ENCODE results near the gene DUS3L.

DUS3L gene

GRCh38 chr19:5823579-5824281, 32.8 kb upstream of the DUS3L start:
- H3K23ac ChIP-seq (ENCODE audit: low read length), result no peak overlapping the region
- H3K56ac ChIP-seq (ENCODE audit: low read length), result no peak overlapping the region
- H3K27ac ChIP-seq (ENCODE audit: low read depth, low read length), result no peak overlapping the region
- H2BK5ac ChIP-seq (ENCODE audit: low read length), result no peak overlapping the region
- H3K4me3 ChIP-seq (ENCODE audit: low read length), result no peak overlapping the region
- H2BK15ac ChIP-seq (replicated peaks; ENCODE audit: low read depth), result no peak overlapping the region
- H3K9ac ChIP-seq (ENCODE audit: low read length), result no peak overlapping the region
- no peak overlapping the region for H4K8ac ChIP-seq (ENCODE audit: low read depth, low read length)
- H2AK5ac ChIP-seq (ENCODE audit: low read length), result no peak overlapping the region
- no peak overlapping the region for H3K18ac ChIP-seq (ENCODE audit: low read length)
- H3K36me3 ChIP-seq (ENCODE audit: control insufficient read depth, insufficient read depth, low read length), result no peaks in the 10 kb centered on the region
- WGBS (ENCODE audit: extremely low coverage, insufficient coverage, low lambda C conversion rate), result no CpG with 5 or more reads among the region's 30 CpGs
- H3K79me2 ChIP-seq (ENCODE audit: control insufficient read depth, insufficient read depth, low read length), result no peaks in the 10 kb centered on the region
- peak; percentile 47 for DNase-seq
- no peak overlapping the region for H3K4ac ChIP-seq (ENCODE audit: low read depth, low read length)
- H3K4me2 ChIP-seq (ENCODE audit: low read length), result no peak overlapping the region
- H3K4me1 ChIP-seq (ENCODE audit: control insufficient read depth, low read depth, low read length), result peaks cover 2% of the 10 kb centered on the region
- H4K5ac ChIP-seq (ENCODE audit: low read length), result no peak overlapping the region
- no peaks in the 10 kb centered on the region for H3K79me1 ChIP-seq (ENCODE audit: low read length)
- H3K27me3 ChIP-seq (ENCODE audit: insufficient read depth, low read length, poor library complexity), result no peaks in the 10 kb centered on the region
- H2BK120ac ChIP-seq (ENCODE audit: low read depth, low read length), result no peak overlapping the region

GRCh38 chr19:5822181-5822844, 31.4 kb upstream of the DUS3L start:
- Histone ChIP-seq H3K18ac (ENCODE audit: low read length) (no peak overlapping the region), H4K8ac (ENCODE audit: low read depth, low read length) (no peak overlapping the region), H3K27ac (ENCODE audit: low read depth, low read length) (no peak overlapping the region), H2BK120ac (ENCODE audit: low read depth, low read length) (no peak overlapping the region), H4K5ac (ENCODE audit: low read length) (no peak overlapping the region), H3K79me2 (ENCODE audit: control insufficient read depth, insufficient read depth, low read length) (no peaks in the 10 kb centered on the region), H3K56ac (ENCODE audit: low read length) (no peak overlapping the region), H3K4me2 (ENCODE audit: low read length) (no peak overlapping the region), H3K23ac (ENCODE audit: low read length) (no peak overlapping the region), H3K36me3 (ENCODE audit: control insufficient read depth, insufficient read depth, low read length) (no peaks in the 10 kb centered on the region), H3K79me1 (ENCODE audit: low read length) (no peaks in the 10 kb centered on the region), H3K9ac (ENCODE audit: low read length) (no peak overlapping the region), H3K4me1 (ENCODE audit: control insufficient read depth, low read depth, low read length) (no peaks in the 10 kb centered on the region), H3K4ac (ENCODE audit: low read depth, low read length) (no peak overlapping the region), H2BK15ac (replicated peaks; ENCODE audit: low read depth) (no peak overlapping the region), H3K4me3 (ENCODE audit: low read length) (no peak overlapping the region), H3K27me3 (ENCODE audit: insufficient read depth, low read length, poor library complexity) (no peaks in the 10 kb centered on the region), H2BK5ac (ENCODE audit: low read length) (no peak overlapping the region), H2AK5ac (ENCODE audit: low read length) (no peak overlapping the region)
- no peak for DNase-seq
- WGBS (ENCODE audit: extremely low coverage, insufficient coverage, low lambda C conversion rate), result no CpG with 5 or more reads among the region's 30 CpGs

- Histone ChIP-seq H4K5ac (ENCODE audit: low read length) (no peak overlapping the region), H3K4me1 (ENCODE audit: control insufficient read depth, low read depth, low read length) (no peaks in the 10 kb centered on the region), H2BK15ac (replicated peaks; ENCODE audit: low read depth) (no peak overlapping the region), H3K27me3 (ENCODE audit: insufficient read depth, low read length, poor library complexity) (no peaks in the 10 kb centered on the region), H3K79me1 (ENCODE audit: low read length) (no peaks in the 10 kb centered on the region), H3K4me2 (ENCODE audit: low read length) (no peak overlapping the region), H2AK5ac (ENCODE audit: low read length) (no peak overlapping the region), H3K36me3 (ENCODE audit: control insufficient read depth, insufficient read depth, low read length) (no peaks in the 10 kb centered on the region), H3K23ac (ENCODE audit: low read length) (no peak overlapping the region), H3K4ac (ENCODE audit: low read depth, low read length) (no peak overlapping the region), H2BK120ac (ENCODE audit: low read depth, low read length) (no peak overlapping the region), H4K8ac (ENCODE audit: low read depth, low read length) (no peak overlapping the region), H3K27ac (ENCODE audit: low read depth, low read length) (no peak overlapping the region), H3K56ac (ENCODE audit: low read length) (no peak overlapping the region), H3K79me2 (ENCODE audit: control insufficient read depth, insufficient read depth, low read length) (no peaks in the 10 kb centered on the region), H3K4me3 (ENCODE audit: low read length) (no peak overlapping the region), H3K9ac (ENCODE audit: low read length) (no peak overlapping the region), H3K18ac (ENCODE audit: low read length) (no peak overlapping the region), H2BK5ac (ENCODE audit: low read length) (no peak overlapping the region)
- no CpG with 5 or more reads among the region's 8 CpGs for WGBS (ENCODE audit: extremely low coverage, insufficient coverage, low lambda C conversion rate)
- DNase-seq, result no peak
Measured at GRCh38 chr19:5821521-5822180, 30.7 kb upstream of the DUS3L start.

GRCh38 chr19:5820785-5821184, 29.8 kb upstream of the DUS3L start:
- DNase-seq, result no peak
- no peak overlapping the region for H2BK120ac ChIP-seq (ENCODE audit: low read depth, low read length)
- no peaks in the 10 kb centered on the region for H3K36me3 ChIP-seq (ENCODE audit: control insufficient read depth, insufficient read depth, low read length)
- H3K79me1 ChIP-seq (ENCODE audit: low read length), result no peaks in the 10 kb centered on the region
- no peak overlapping the region for H2BK15ac ChIP-seq (replicated peaks; ENCODE audit: low read depth)
- H4K5ac ChIP-seq (ENCODE audit: low read length), result no peak overlapping the region
- H3K4me1 ChIP-seq (ENCODE audit: control insufficient read depth, low read depth, low read length), result no peaks in the 10 kb centered on the region
- no peak overlapping the region for H3K9ac ChIP-seq (ENCODE audit: low read length)
- H3K27ac ChIP-seq (ENCODE audit: low read depth, low read length), result no peak overlapping the region
- H2BK5ac ChIP-seq (ENCODE audit: low read length), result no peak overlapping the region
- H4K8ac ChIP-seq (ENCODE audit: low read depth, low read length), result no peak overlapping the region
- H3K27me3 ChIP-seq (ENCODE audit: insufficient read depth, low read length, poor library complexity), result no peaks in the 10 kb centered on the region
- H3K4ac ChIP-seq (ENCODE audit: low read depth, low read length), result no peak overlapping the region
- no CpG with 5 or more reads among the region's 6 CpGs for WGBS (ENCODE audit: extremely low coverage, insufficient coverage, low lambda C conversion rate)
- no peak overlapping the region for H2AK5ac ChIP-seq (ENCODE audit: low read length)
- no peak overlapping the region for H3K23ac ChIP-seq (ENCODE audit: low read length)
- no peak overlapping the region for H3K4me3 ChIP-seq (ENCODE audit: low read length)
- no peak overlapping the region for H3K4me2 ChIP-seq (ENCODE audit: low read length)
- no peak overlapping the region for H3K18ac ChIP-seq (ENCODE audit: low read length)
- no peaks in the 10 kb centered on the region for H3K79me2 ChIP-seq (ENCODE audit: control insufficient read depth, insufficient read depth, low read length)
- H3K56ac ChIP-seq (ENCODE audit: low read length), result no peak overlapping the region

- no peak overlapping the region for H3K4me3 ChIP-seq (ENCODE audit: low read length)
- H3K23ac ChIP-seq (ENCODE audit: low read length), result no peak overlapping the region
- no peaks in the 10 kb centered on the region for H3K4me1 ChIP-seq (ENCODE audit: control insufficient read depth, low read depth, low read length)
- no peaks in the 10 kb centered on the region for H3K79me2 ChIP-seq (ENCODE audit: control insufficient read depth, insufficient read depth, low read length)
- no peak overlapping the region for H2BK15ac ChIP-seq (replicated peaks; ENCODE audit: low read depth)
- no peak overlapping the region for H3K56ac ChIP-seq (ENCODE audit: low read length)
- no CpG with 5 or more reads among the region's 10 CpGs for WGBS (ENCODE audit: extremely low coverage, insufficient coverage, low lambda C conversion rate)
- no peaks in the 10 kb centered on the region for H3K27me3 ChIP-seq (ENCODE audit: insufficient read depth, low read length, poor library complexity)
- no peak overlapping the region for H2BK5ac ChIP-seq (ENCODE audit: low read length)
- H3K36me3 ChIP-seq (ENCODE audit: control insufficient read depth, insufficient read depth, low read length), result no peaks in the 10 kb centered on the region
- no peak overlapping the region for H3K4me2 ChIP-seq (ENCODE audit: low read length)
- H3K79me1 ChIP-seq (ENCODE audit: low read length), result no peaks in the 10 kb centered on the region
- H4K8ac ChIP-seq (ENCODE audit: low read depth, low read length), result no peak overlapping the region
- no peak overlapping the region for H2AK5ac ChIP-seq (ENCODE audit: low read length)
- H4K5ac ChIP-seq (ENCODE audit: low read length), result no peak overlapping the region
- DNase-seq, result no peak
- H3K27ac ChIP-seq (ENCODE audit: low read depth, low read length), result no peak overlapping the region
- no peak overlapping the region for H3K18ac ChIP-seq (ENCODE audit: low read length)
- no peak overlapping the region for H3K9ac ChIP-seq (ENCODE audit: low read length)
- H3K4ac ChIP-seq (ENCODE audit: low read depth, low read length), result no peak overlapping the region
- H2BK120ac ChIP-seq (ENCODE audit: low read depth, low read length), result no peak overlapping the region
Measured at GRCh38 chr19:5818594-5818993, 27.6 kb upstream of the DUS3L start.
